SK-N-SH (cell line): ENCODE measurements around the gene RASGRF1. TPM values are rescaled to one million over a fixed set of nuclear protein-coding genes. Genes with fewer than 3 reads are reported as not detected.

ENCODE experiments used
- CTCF ChIA-PET: fragments of 300-600, 350-600 bp; formaldehyde crosslinking; extraction: SDS; loops from one replicate; lab custom pipeline; 2021; lab: Yijun Ruan, JAX
- POLR2A ChIA-PET: fragments of 350-600 bp; sonication (Branson Sonifier 250); formaldehyde crosslinking; extraction: SDS; loops from one replicate; lab custom pipeline; 2020; ENCODE audit warnings: antibody characterized with exemption, inconsistent platforms; lab: Yijun Ruan, JAX
- DNase-seq: peaks from one replicate; pipeline ENCODE4 v3.0.0; 2012
- H2AFZ ChIP-seq: fragments of 200-600 bp; sonication (generic); 2 replicates; pipeline ENCODE4 v1.8.1; 2016; ENCODE audit warnings: antibody characterized with exemption, mild to moderate bottlenecking, low read depth
- H3F3A ChIP-seq: fragments of 200-600 bp; sonication (generic); replicated peaks from 2 replicates; pipeline ENCODE3; 2016; ENCODE audit warnings: antibody characterized with exemption, mild to moderate bottlenecking; ENCODE audit not compliant: insufficient read depth
- H3K27ac ChIP-seq, 2 experiments: fragments of 200-500 bp in 1 of 2; fragments of 200-600 bp in 1 of 2; sonication (Bioruptor generic) in 1 of 2; sonication (generic), shearing (Covaris generic) in 1 of 2; 2 replicates each; pipeline versions ENCODE4 v1.5.1 to v1.6.1; 2014 to 2016; ENCODE audit warnings: low read depth in 2 of 2, inconsistent platforms in 1 of 2, low read length in 1 of 2, mild to moderate bottlenecking in 1 of 2, mixed read lengths in 1 of 2
- H3K27me3 ChIP-seq: fragments of 200-600 bp; sonication (generic), shearing (Covaris generic); 2 replicates; pipeline ENCODE4 v1.6.1; 2016; ENCODE audit warnings: mixed run types; ENCODE audit not compliant: insufficient read depth
- H3K36me3 ChIP-seq, 2 experiments: fragments of 200-500 bp in 1 of 2; fragments of 200-600 bp in 1 of 2; sonication (Bioruptor generic) in 1 of 2; sonication (generic) in 1 of 2; replicated peaks in 1 of 2; 2 replicates each; pipeline versions ENCODE3 to v1.5.1; 2014 to 2016; ENCODE audit warnings: low read length in 1 of 2, mild to moderate bottlenecking in 1 of 2; ENCODE audit not compliant: insufficient read depth in 2 of 2, control insufficient read depth in 1 of 2
- H3K4me1 ChIP-seq, 2 experiments: fragments of 200-500 bp in 1 of 2; fragments of 200-600 bp in 1 of 2; sonication (Bioruptor generic) in 1 of 2; sonication (generic), shearing (Covaris generic) in 1 of 2; 2 replicates each; pipeline versions ENCODE4 v1.5.1 to v1.6.1; 2014 to 2016; ENCODE audit warnings: low read depth in 1 of 2, low read length in 1 of 2, mixed run types in 1 of 2; ENCODE audit not compliant: insufficient read depth in 2 of 2, control insufficient read depth in 1 of 2
- H3K4me2 ChIP-seq: fragments of 200-600 bp; sonication (generic), shearing (Covaris generic); 2 replicates; pipeline ENCODE4 v1.6.1; 2017; ENCODE audit warnings: mixed run types
- H3K4me3 ChIP-seq, 2 experiments: fragments of 200-500 bp in 1 of 2; fragments of 200-600 bp in 1 of 2; sonication (Bioruptor generic) in 1 of 2; sonication (generic), shearing (Covaris generic) in 1 of 2; 2 replicates each; pipeline versions ENCODE4 v1.5.1 to v1.8.1; 2014 to 2016; ENCODE audit warnings: low read depth in 2 of 2, inconsistent platforms in 1 of 2, low read length in 1 of 2, mild to moderate bottlenecking in 1 of 2, mixed read lengths in 1 of 2, moderate library complexity in 1 of 2
- H3K79me2 ChIP-seq: fragments of 200-600 bp; sonication (generic); 2 replicates; pipeline ENCODE4 v1.8.1; 2017; ENCODE audit warnings: mild to moderate bottlenecking; ENCODE audit not compliant: insufficient read depth
- H3K9ac ChIP-seq: fragments of 200-600 bp; sonication (generic); 2 replicates; pipeline ENCODE4 v1.6.1; 2017; ENCODE audit warnings: mixed run types
- H3K9me2 ChIP-seq: fragments of 200-600 bp; sonication (generic); 2 replicates; pipeline ENCODE4 v1.6.1; 2017; ENCODE audit warnings: mixed run types
- H3K9me3 ChIP-seq: fragments of 200-600 bp; sonication (generic); 2 replicates; pipeline ENCODE4 v1.6.1; 2017; ENCODE audit warnings: mixed run types, mild to moderate bottlenecking, moderate library complexity
- H4K20me1 ChIP-seq: fragments of 200-600 bp; sonication (generic); 2 replicates; pipeline ENCODE4 v1.6.1; 2017; ENCODE audit warnings: mild to moderate bottlenecking, mixed run types; ENCODE audit not compliant: insufficient read depth
- ELF1 ChIP-seq: IDR thresholded peaks from 2 replicates; pipeline ENCODE4 v1.4.0; 2012
- EZH2phosphoT487 ChIP-seq: fragments of 200-600 bp; sonication (generic); IDR thresholded peaks from 2 replicates; pipeline ENCODE4 v1.6.1; 2017; ENCODE audit warnings: low read depth, mixed run types, mild to moderate bottlenecking, antibody characterized with exemption, moderate library complexity, borderline replicate concordance
- FOSL2 ChIP-seq: IDR thresholded peaks from 2 replicates; pipeline ENCODE4 v1.4.0; 2012; ENCODE audit warnings: low read depth, mild to moderate bottlenecking, moderate library complexity, borderline replicate concordance
- FOXJ3 ChIP-seq: sonication (generic); formaldehyde crosslinking; IDR thresholded peaks from 2 replicates; pipeline ENCODE4 v1.5.1; 2020; ENCODE audit warnings: mild to moderate bottlenecking, missing genetic modification reagents
- FOXM1 ChIP-seq: IDR thresholded peaks from 2 replicates; pipeline ENCODE4 v1.4.0; 2012; ENCODE audit warnings: low read depth, mild to moderate bottlenecking
- GABPA ChIP-seq: IDR thresholded peaks from 2 replicates; pipeline ENCODE4 v1.4.0; 2012; ENCODE audit warnings: low read depth, mild to moderate bottlenecking
- JUND ChIP-seq: IDR thresholded peaks from 2 replicates; pipeline ENCODE4 v1.4.0; 2012
- NFIC ChIP-seq: IDR thresholded peaks from 2 replicates; pipeline ENCODE4 v1.4.0; 2012; ENCODE audit warnings: borderline replicate concordance
- NRF1 ChIP-seq: IDR thresholded peaks from 2 replicates; pipeline ENCODE4 v1.6.1; 2012; ENCODE audit warnings: low read depth, mild to moderate bottlenecking, low read length
- POLR2AphosphoS5 ChIP-seq: IDR thresholded peaks from 2 replicates; pipeline ENCODE4 v1.6.1; 2012; ENCODE audit warnings: low read depth, low read length
- RAD21 ChIP-seq: IDR thresholded peaks from 2 replicates; pipeline ENCODE4 v1.6.1; 2012; ENCODE audit warnings: mild to moderate bottlenecking, low read length
- RCOR1 ChIP-seq: fragments of 150-350 bp; IDR thresholded peaks from 2 replicates; pipeline ENCODE4 v1.6.1; 2017; ENCODE audit warnings: antibody characterized with exemption, low read length
- RFX5 ChIP-seq: IDR thresholded peaks from 2 replicates; pipeline ENCODE4 v1.6.1; 2012; ENCODE audit warnings: mild to moderate bottlenecking, improper control_type of control experiment, low read length
- RXRA ChIP-seq: IDR thresholded peaks from 2 replicates; pipeline ENCODE4 v1.4.0; 2012; ENCODE audit warnings: low read depth, mild to moderate bottlenecking, borderline replicate concordance
- SMC3 ChIP-seq: IDR thresholded peaks from 2 replicates; pipeline ENCODE4 v1.6.1; 2012; ENCODE audit warnings: low read depth, low read length, improper control_type of control experiment
- TAF1 ChIP-seq: IDR thresholded peaks from 2 replicates; pipeline ENCODE4 v1.6.1; 2012; ENCODE audit warnings: low read depth, mild to moderate bottlenecking, low read length, moderate library complexity, borderline replicate concordance
- TCF12 ChIP-seq: IDR thresholded peaks from 2 replicates; pipeline ENCODE4 v1.4.0; 2012
- TEAD4 ChIP-seq: IDR thresholded peaks from 2 replicates; pipeline ENCODE4 v1.4.0; 2012; ENCODE audit warnings: mild to moderate bottlenecking, borderline replicate concordance; ENCODE audit not compliant: insufficient read depth
- WGBS: methylation state at CpG from one replicate; pipeline ENCODE4 v1.1.6; 2017; ENCODE audit warnings: low lambda C conversion rate; 5-methylcytosine and 5-hydroxymethylcytosine counted together
- polyA plus RNA-seq, 3 experiments: library from polyadenylated mRNA; depleted of rRNA; stranded (reverse); fragments of >200 nt; gene quantifications; 2 replicates each; pipeline ENCODE4 v1.2.3, GENCODE V29; 2012
- TF ChIP-seq, protein P1 (sequence below): IDR thresholded peaks from 2 replicates; pipeline ENCODE4 v1.4.0; 2012; ENCODE audit warnings: low read depth
- TF ChIP-seq, protein P2 (sequence below): fragments of 150-350 bp; IDR thresholded peaks from 2 replicates; pipeline ENCODE4 v1.6.1; 2016; ENCODE audit warnings: mild to moderate bottlenecking, low read depth, low read length
- TF ChIP-seq, protein P3 (sequence below): fragments of 200-600 bp; sonication (generic); IDR thresholded peaks from 2 replicates; pipeline ENCODE4 v1.6.1; 2017; ENCODE audit warnings: antibody characterized with exemption, mild to moderate bottlenecking, moderate library complexity
- TF ChIP-seq, protein P4 (sequence below): IDR thresholded peaks from 2 replicates; pipeline ENCODE4 v1.6.1; 2012; ENCODE audit warnings: mild to moderate bottlenecking, low read depth, low read length, moderate library complexity

The RASGRF1 gene
- polyA plus RNA-seq, 1 of the 3 experiments (the other 2 are of a cell fraction): 0.10 TPM

DNA sequence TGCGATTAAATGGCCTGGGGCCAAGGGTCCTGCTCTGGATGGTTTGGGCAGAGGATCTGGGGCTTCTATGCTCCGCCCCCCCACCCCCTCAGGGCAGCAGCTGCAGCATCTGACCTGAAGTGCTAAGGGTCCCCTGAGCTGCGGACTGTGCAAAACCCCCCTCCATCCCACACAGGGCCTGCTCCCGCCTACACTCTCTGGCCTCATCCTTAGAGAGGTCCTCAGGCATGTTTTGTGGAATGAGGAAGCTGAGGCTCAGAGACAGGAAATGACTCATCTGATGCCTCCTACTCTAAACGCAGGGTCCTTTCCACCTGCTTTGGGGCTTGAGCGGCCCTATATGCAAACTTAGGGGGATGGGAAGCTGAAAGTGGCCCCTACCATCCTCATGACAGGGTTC lies 86.2 kb downstream of the RASGRF1 start:
- peaks cover 8 to 13% of the 10 kb centered on the region in 2 experiments; a peak in 2 of 4 replicates for H3K4me1 ChIP-seq
- WGBS: 39% methylated on average over 5 of the region's 6 CpGs
- no peak overlapping the region for H3K27ac ChIP-seq
- no peaks in the 10 kb centered on the region for H3K27me3 ChIP-seq
- ChIA-PET CTCF (interaction anchor here (1.4 to 1.7 kb wide), 5 partner anchors 17 to 180 kb away, joined by 4 to 6 read pairs (median 4); no protein-coding TSS in a partner anchor), POLR2A (no interaction called here)
- H3K4me2 ChIP-seq: peak overlapping the region; percentile 8; the same call in 1 of the 2 replicates
- peak overlapping the region; percentile 65; the same call in 1 of the 2 replicates for H2AFZ ChIP-seq
- H3K9me3 ChIP-seq: no peaks in the 10 kb centered on the region
- H3F3A ChIP-seq: no peaks in the 10 kb centered on the region
- H3K79me2 ChIP-seq: no peaks in the 10 kb centered on the region
- no peaks in the 10 kb centered on the region for H3K9me2 ChIP-seq
- H4K20me1 ChIP-seq: no peaks in the 10 kb centered on the region
- DNase-seq: no peak
- H3K36me3 ChIP-seq: no peaks in the 10 kb centered on the region
- no peak overlapping the region for H3K4me3 ChIP-seq
- TF ChIP-seq JUND: peak; percentile 62; the same call in 1 of the 2 replicates
- TF ChIP-seq TEAD4: no peak
- TF ChIP-seq TCF12: peak; percentile 25; the same call in 1 of the 2 replicates
- TF ChIP-seq FOSL2: peak; percentile 64
- peak; percentile 30; the same call in 1 of the 2 replicates for TF ChIP-seq GABPA
- TF ChIP-seq ELF1: peak; percentile 89
- no peak for TF ChIP-seq FOXJ3 (CRISPR knock-in tag)
- TF ChIP-seq, protein P1, sequence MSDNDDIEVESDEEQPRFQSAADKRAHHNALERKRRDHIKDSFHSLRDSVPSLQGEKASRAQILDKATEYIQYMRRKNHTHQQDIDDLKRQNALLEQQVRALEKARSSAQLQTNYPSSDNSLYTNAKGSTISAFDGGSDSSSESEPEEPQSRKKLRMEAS: 0 out of 2 replicates have a peak, but pooled peaks have one; percentile 50
- TF ChIP-seq NFIC: peak; percentile 19; the same call in 1 of the 2 replicates
- H3K9ac ChIP-seq: no peak overlapping the region

DNA sequence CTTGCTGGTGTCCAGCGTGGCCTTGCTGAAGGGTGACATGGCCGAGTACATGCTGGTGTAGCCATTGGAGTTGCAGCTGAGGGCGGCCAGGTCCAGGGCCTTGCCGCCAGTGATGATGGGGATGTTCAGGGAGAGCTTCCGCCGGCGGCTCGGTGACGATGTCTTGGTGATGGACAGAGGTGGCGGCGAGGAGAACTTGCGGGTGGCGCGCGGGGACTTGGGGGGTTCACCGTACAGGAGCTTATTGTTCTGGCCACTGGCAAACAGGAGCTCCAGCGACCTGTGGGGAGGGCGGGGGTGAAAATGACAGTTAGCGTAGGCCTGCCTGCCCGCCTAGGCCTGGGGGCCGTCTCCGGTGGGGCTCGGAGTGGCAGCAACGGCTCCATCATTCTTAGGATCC lies 86.7 kb downstream of the RASGRF1 start:
- no peaks in the 10 kb centered on the region for H3K9me3 ChIP-seq
- peak overlapping the region; percentile 65; the same call in 1 of the 2 replicates for H2AFZ ChIP-seq
- DNase-seq: no peak
- H3K4me1 ChIP-seq: peaks cover 6 to 13% of the 10 kb centered on the region in 2 experiments; a peak in 2 of 4 replicates
- ChIA-PET CTCF (interaction anchor here (1.2 to 1.5 kb wide), 5 partner anchors 17 to 181 kb away, joined by 3 to 5 read pairs (median 4); no protein-coding TSS in a partner anchor), POLR2A (no interaction called here)
- H3K4me3 ChIP-seq: no peak overlapping the region
- no peaks in the 10 kb centered on the region for H4K20me1 ChIP-seq
- H3K36me3 ChIP-seq: no peaks in the 10 kb centered on the region
- 93% methylated on average over 21 of the region's 24 CpGs for WGBS
- H3K79me2 ChIP-seq: no peaks in the 10 kb centered on the region
- no peaks in the 10 kb centered on the region for H3K27me3 ChIP-seq
- H3K4me2 ChIP-seq: peak overlapping the region; percentile 8; the same call in 1 of the 2 replicates
- H3K9ac ChIP-seq: no peak overlapping the region
- no peaks in the 10 kb centered on the region for H3F3A ChIP-seq
- H3K27ac ChIP-seq: no peak overlapping the region
- no peaks in the 10 kb centered on the region for H3K9me2 ChIP-seq
- no peak for TF ChIP-seq RCOR1
- no peak for TF ChIP-seq RFX5
- no peak for TF ChIP-seq JUND
- TF ChIP-seq FOXJ3 (CRISPR knock-in tag): no peak
- TF ChIP-seq SMC3: no peak
- no peak for TF ChIP-seq FOXM1
- no peak for TF ChIP-seq TAF1
- TF ChIP-seq RAD21: no peak
- TF ChIP-seq, protein P2, sequence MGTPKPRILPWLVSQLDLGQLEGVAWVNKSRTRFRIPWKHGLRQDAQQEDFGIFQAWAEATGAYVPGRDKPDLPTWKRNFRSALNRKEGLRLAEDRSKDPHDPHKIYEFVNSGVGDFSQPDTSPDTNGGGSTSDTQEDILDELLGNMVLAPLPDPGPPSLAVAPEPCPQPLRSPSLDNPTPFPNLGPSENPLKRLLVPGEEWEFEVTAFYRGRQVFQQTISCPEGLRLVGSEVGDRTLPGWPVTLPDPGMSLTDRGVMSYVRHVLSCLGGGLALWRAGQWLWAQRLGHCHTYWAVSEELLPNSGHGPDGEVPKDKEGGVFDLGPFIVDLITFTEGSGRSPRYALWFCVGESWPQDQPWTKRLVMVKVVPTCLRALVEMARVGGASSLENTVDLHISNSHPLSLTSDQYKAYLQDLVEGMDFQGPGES: no peak
- TF ChIP-seq RXRA: no peak
- TF ChIP-seq, protein P3, sequence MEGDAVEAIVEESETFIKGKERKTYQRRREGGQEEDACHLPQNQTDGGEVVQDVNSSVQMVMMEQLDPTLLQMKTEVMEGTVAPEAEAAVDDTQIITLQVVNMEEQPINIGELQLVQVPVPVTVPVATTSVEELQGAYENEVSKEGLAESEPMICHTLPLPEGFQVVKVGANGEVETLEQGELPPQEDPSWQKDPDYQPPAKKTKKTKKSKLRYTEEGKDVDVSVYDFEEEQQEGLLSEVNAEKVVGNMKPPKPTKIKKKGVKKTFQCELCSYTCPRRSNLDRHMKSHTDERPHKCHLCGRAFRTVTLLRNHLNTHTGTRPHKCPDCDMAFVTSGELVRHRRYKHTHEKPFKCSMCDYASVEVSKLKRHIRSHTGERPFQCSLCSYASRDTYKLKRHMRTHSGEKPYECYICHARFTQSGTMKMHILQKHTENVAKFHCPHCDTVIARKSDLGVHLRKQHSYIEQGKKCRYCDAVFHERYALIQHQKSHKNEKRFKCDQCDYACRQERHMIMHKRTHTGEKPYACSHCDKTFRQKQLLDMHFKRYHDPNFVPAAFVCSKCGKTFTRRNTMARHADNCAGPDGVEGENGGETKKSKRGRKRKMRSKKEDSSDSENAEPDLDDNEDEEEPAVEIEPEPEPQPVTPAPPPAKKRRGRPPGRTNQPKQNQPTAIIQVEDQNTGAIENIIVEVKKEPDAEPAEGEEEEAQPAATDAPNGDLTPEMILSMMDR: no peak
- TF ChIP-seq NRF1: no peak
- TF ChIP-seq POLR2AphosphoS5: no peak
- TF ChIP-seq EZH2phosphoT487: no peak
- TF ChIP-seq, protein P1: no peak
- TF ChIP-seq, protein P4, sequence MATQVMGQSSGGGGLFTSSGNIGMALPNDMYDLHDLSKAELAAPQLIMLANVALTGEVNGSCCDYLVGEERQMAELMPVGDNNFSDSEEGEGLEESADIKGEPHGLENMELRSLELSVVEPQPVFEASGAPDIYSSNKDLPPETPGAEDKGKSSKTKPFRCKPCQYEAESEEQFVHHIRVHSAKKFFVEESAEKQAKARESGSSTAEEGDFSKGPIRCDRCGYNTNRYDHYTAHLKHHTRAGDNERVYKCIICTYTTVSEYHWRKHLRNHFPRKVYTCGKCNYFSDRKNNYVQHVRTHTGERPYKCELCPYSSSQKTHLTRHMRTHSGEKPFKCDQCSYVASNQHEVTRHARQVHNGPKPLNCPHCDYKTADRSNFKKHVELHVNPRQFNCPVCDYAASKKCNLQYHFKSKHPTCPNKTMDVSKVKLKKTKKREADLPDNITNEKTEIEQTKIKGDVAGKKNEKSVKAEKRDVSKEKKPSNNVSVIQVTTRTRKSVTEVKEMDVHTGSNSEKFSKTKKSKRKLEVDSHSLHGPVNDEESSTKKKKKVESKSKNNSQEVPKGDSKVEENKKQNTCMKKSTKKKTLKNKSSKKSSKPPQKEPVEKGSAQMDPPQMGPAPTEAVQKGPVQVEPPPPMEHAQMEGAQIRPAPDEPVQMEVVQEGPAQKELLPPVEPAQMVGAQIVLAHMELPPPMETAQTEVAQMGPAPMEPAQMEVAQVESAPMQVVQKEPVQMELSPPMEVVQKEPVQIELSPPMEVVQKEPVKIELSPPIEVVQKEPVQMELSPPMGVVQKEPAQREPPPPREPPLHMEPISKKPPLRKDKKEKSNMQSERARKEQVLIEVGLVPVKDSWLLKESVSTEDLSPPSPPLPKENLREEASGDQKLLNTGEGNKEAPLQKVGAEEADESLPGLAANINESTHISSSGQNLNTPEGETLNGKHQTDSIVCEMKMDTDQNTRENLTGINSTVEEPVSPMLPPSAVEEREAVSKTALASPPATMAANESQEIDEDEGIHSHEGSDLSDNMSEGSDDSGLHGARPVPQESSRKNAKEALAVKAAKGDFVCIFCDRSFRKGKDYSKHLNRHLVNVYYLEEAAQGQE: no peak
